BE2C (cell line): Measurements from ENCODE around the gene PPP2R2D.

Experiments used
- DNase-seq: peaks from one replicate; pipeline ENCODE4 v3.0.0-alpha.2; 2020
- H3K27me3 ChIP-seq: fragments of 250-450 bp; sonication (Bioruptor Pico); 2 replicates; pipeline ENCODE4 v1.5.1; 2020; ENCODE audit warnings: mild to moderate bottlenecking
- H3K36me3 ChIP-seq: fragments of 250-450 bp; sonication (Bioruptor Pico); 2 replicates; pipeline ENCODE4 v1.5.1; 2020; ENCODE audit warnings: mild to moderate bottlenecking
- H3K4me1 ChIP-seq: fragments of 250-450 bp; sonication (Bioruptor Pico); 2 replicates; pipeline ENCODE4 v1.5.1; 2020
- H3K4me3 ChIP-seq: 2 replicates; pipeline ENCODE4 v1.5.1; 2011; ENCODE audit warnings: low read depth, low read length
- H3K9me3 ChIP-seq: fragments of 250-450 bp; sonication (Bioruptor Pico); 2 replicates; pipeline ENCODE4 v1.5.1; 2020
- CTCF ChIP-seq: IDR thresholded peaks from 2 replicates; pipeline ENCODE4 v1.5.1; 2012; ENCODE audit warnings: mild to moderate bottlenecking, low read depth, low read length

PPP2R2D gene

DNA sequence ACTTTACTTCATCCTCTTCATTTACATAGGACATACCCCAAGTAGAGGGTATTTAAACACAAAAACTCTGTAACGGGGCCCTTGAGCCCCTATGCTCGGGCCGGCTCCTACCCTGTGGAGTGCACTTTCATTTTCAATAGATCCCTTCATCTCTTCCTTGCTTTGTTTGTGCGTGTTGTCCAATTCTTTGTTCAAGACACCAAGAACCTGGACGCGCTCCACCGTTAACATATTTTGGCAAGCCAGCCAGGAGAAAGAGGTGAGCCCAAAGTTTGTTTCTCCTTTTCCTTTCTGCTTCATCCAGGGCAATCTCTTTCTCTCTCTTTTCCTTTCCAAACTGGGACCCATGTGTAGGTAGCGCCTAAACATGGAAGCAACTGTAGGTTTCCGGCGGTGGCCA lies 106.9 kb downstream of the PPP2R2D start:
- TF ChIP-seq CTCF, result no peak
- Histone ChIP-seq H3K9me3 (no peaks in the 10 kb centered on the region; the same call in 1 of the 2 replicates), H3K27me3 (peaks cover 6% of the 10 kb centered on the region; the same call in 1 of the 2 replicates), H3K4me1 (no peaks in the 10 kb centered on the region), H3K36me3 (no peaks in the 10 kb centered on the region), H3K4me3 (no peak overlapping the region)
- DNase-seq, result no peak
